HepG2 (cell line): ENCODE data around the gene ENPP7. TPM values are rescaled to one million over a fixed set of nuclear protein-coding genes. Genes with fewer than 3 reads are reported as not detected.

Experiments
- GATA4 ChIP-seq: sonication (generic); IDR thresholded peaks from 2 replicates; pipeline ENCODE4 v1.6.1; 2016; ENCODE audit warnings: antibody characterized with exemption, low read depth, borderline replicate concordance
- HDAC2 ChIP-seq: sonication (generic); formaldehyde crosslinking; IDR thresholded peaks from 2 replicates; pipeline ENCODE4 v1.4.0; 2020; ENCODE audit warnings: missing genetic modification reagents
- HOXA3 ChIP-seq: sonication (generic); formaldehyde crosslinking; IDR thresholded peaks from 2 replicates; pipeline ENCODE4 v1.5.0; 2020; ENCODE audit warnings: missing genetic modification reagents
- IRF2 ChIP-seq: IDR thresholded peaks from 2 replicates; pipeline ENCODE4 v1.6.1; 2018; ENCODE audit warnings: missing genetic modification reagents, missing compliant biosample characterization
- MATR3 ChIP-seq: sonication (generic); formaldehyde crosslinking; IDR thresholded peaks from 2 replicates; pipeline ENCODE4 v1.4.0; 2020; ENCODE audit warnings: missing genetic modification reagents
- PATZ1 ChIP-seq: sonication (generic); formaldehyde crosslinking; IDR thresholded peaks from 2 replicates; pipeline ENCODE4 v1.4.0; 2020; ENCODE audit warnings: missing genetic modification reagents
- RFX1 ChIP-seq: fragments of 450-650 bp; IDR thresholded peaks from 2 replicates; pipeline ENCODE4 v1.6.1; 2017
- SOX5 ChIP-seq: IDR thresholded peaks from 2 replicates; pipeline ENCODE4 v1.6.1; 2016; ENCODE audit warnings: borderline replicate concordance
- ZBTB7B ChIP-seq: sonication (generic); formaldehyde crosslinking; IDR thresholded peaks from 2 replicates; pipeline ENCODE4 v1.4.0; 2020; ENCODE audit warnings: missing genetic modification reagents
- ZFX ChIP-seq: sonication (generic); formaldehyde crosslinking; IDR thresholded peaks from 2 replicates; pipeline ENCODE4 v1.4.0; 2020; ENCODE audit warnings: mild to moderate bottlenecking, low read depth, missing genetic modification reagents, moderate library complexity
- ZNF614 ChIP-seq: IDR thresholded peaks from 2 replicates; pipeline ENCODE4 v1.6.1; 2018; ENCODE audit warnings: missing biosample characterization, missing genetic modification reagents, inconsistent platforms, borderline replicate concordance
- ZNF644 ChIP-seq: IDR thresholded peaks from 2 replicates; pipeline ENCODE4 v1.6.1; 2016; ENCODE audit warnings: low read depth
- polyA plus RNA-seq, 8 experiments: library from polyadenylated mRNA; depleted of rRNA in 3 of 8; stranded (reverse) in 7 of 8; unstranded in 1 of 8; fragments of >200 nt; fragmentation: Illumina TruSeq in 4 of 8; extraction: Trizol in 4 of 8; gene quantifications; 2 replicates each; pipeline versions ENCODE4 v1.2.1 to v1.2.3, GENCODE V29; 2011 to 2016; ENCODE audit warnings: low read depth in 4 of 8, missing spikeins in 1 of 8, mixed read lengths in 1 of 8; ENCODE audit not compliant: insufficient read depth in 1 of 8
- total RNA-seq, 5 experiments: library from RNA; depleted of rRNA; stranded (reverse); fragments of >200 nt; fragmentation: Illumina TruSeq; extraction: Trizol; gene quantifications; 2 replicates each; pipeline ENCODE4 v1.2.3, GENCODE V29; 2016; ENCODE audit warnings: low read depth in 1 of 5
- TF ChIP-seq, protein P1 (sequence below): sonication (generic); formaldehyde crosslinking; IDR thresholded peaks from 2 replicates; pipeline ENCODE4 v1.4.0; 2020; ENCODE audit warnings: missing genetic modification reagents
- TF ChIP-seq, protein P2 (sequence below): sonication (generic); formaldehyde crosslinking; IDR thresholded peaks from 2 replicates; pipeline ENCODE4 v1.8.0; 2022; ENCODE audit warnings: mild to moderate bottlenecking, missing genetic modification reagents, moderate library complexity
- TF ChIP-seq, protein P3 (sequence below): IDR thresholded peaks from 2 replicates; pipeline ENCODE4 v1.6.1; 2016
- TF ChIP-seq, protein P4 (sequence below): sonication (generic); IDR thresholded peaks from 2 replicates; pipeline ENCODE4 v1.6.1; 2016; ENCODE audit warnings: low read depth, borderline replicate concordance
- TF ChIP-seq, protein P5 (sequence below): sonication (generic); formaldehyde crosslinking; IDR thresholded peaks from 2 replicates; pipeline ENCODE4 v1.4.0; 2020; ENCODE audit warnings: missing genetic modification reagents

ENPP7 gene
- total and polyA plus RNA-seq, 2 of the 13 experiments (the other 11 are each of a cell fraction or from before 2014, with no cell fraction given): 1.1 to 2.2 TPM

GRCh38 chr17:79721993-79722671 lies 8.6 kb upstream of the ENPP7 start (continued):
- TF ChIP-seq, protein P1, sequence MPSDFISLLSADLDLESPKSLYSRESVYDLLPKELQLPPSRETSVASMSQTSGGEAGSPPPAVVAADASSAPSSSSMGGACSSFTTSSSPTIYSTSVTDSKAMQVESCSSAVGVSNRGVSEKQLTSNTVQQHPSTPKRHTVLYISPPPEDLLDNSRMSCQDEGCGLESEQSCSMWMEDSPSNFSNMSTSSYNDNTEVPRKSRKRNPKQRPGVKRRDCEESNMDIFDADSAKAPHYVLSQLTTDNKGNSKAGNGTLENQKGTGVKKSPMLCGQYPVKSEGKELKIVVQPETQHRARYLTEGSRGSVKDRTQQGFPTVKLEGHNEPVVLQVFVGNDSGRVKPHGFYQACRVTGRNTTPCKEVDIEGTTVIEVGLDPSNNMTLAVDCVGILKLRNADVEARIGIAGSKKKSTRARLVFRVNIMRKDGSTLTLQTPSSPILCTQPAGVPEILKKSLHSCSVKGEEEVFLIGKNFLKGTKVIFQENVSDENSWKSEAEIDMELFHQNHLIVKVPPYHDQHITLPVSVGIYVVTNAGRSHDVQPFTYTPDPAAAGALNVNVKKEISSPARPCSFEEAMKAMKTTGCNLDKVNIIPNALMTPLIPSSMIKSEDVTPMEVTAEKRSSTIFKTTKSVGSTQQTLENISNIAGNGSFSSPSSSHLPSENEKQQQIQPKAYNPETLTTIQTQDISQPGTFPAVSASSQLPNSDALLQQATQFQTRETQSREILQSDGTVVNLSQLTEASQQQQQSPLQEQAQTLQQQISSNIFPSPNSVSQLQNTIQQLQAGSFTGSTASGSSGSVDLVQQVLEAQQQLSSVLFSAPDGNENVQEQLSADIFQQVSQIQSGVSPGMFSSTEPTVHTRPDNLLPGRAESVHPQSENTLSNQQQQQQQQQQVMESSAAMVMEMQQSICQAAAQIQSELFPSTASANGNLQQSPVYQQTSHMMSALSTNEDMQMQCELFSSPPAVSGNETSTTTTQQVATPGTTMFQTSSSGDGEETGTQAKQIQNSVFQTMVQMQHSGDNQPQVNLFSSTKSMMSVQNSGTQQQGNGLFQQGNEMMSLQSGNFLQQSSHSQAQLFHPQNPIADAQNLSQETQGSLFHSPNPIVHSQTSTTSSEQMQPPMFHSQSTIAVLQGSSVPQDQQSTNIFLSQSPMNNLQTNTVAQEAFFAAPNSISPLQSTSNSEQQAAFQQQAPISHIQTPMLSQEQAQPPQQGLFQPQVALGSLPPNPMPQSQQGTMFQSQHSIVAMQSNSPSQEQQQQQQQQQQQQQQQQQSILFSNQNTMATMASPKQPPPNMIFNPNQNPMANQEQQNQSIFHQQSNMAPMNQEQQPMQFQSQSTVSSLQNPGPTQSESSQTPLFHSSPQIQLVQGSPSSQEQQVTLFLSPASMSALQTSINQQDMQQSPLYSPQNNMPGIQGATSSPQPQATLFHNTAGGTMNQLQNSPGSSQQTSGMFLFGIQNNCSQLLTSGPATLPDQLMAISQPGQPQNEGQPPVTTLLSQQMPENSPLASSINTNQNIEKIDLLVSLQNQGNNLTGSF: 0 out of 2 replicates have a peak, but pooled peaks have one; percentile 36
- TF ChIP-seq ZFX (CRISPR knock-in tag) (peak; percentile 79), HOXA3 (CRISPR knock-in tag) (peak; percentile 47; the same call in 1 of the 2 replicates), IRF2 (peak; percentile 58; the same call in 1 of the 2 replicates), ZBTB7B (CRISPR knock-in tag) (peak; percentile 76), PATZ1 (CRISPR knock-in tag) (peak; percentile 62; the same call in 1 of the 2 replicates), GATA4 (no peak), SOX5 (CRISPR knock-in tag) (peak; percentile 78; the same call in 1 of the 2 replicates), HDAC2 (peak; percentile 59; the same call in 1 of the 2 replicates), ZNF614 (CRISPR knock-in tag) (0 out of 2 replicates have a peak, but pooled peaks have one; percentile 52), ZNF644 (CRISPR knock-in tag) (no peak), MATR3 (CRISPR knock-in tag) (no peak), RFX1 (no peak)
- TF ChIP-seq, protein P2, sequence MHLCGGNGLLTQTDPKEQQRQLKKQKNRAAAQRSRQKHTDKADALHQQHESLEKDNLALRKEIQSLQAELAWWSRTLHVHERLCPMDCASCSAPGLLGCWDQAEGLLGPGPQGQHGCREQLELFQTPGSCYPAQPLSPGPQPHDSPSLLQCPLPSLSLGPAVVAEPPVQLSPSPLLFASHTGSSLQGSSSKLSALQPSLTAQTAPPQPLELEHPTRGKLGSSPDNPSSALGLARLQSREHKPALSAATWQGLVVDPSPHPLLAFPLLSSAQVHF (CRISPR knock-in tag): no peak
- TF ChIP-seq, protein P3, sequence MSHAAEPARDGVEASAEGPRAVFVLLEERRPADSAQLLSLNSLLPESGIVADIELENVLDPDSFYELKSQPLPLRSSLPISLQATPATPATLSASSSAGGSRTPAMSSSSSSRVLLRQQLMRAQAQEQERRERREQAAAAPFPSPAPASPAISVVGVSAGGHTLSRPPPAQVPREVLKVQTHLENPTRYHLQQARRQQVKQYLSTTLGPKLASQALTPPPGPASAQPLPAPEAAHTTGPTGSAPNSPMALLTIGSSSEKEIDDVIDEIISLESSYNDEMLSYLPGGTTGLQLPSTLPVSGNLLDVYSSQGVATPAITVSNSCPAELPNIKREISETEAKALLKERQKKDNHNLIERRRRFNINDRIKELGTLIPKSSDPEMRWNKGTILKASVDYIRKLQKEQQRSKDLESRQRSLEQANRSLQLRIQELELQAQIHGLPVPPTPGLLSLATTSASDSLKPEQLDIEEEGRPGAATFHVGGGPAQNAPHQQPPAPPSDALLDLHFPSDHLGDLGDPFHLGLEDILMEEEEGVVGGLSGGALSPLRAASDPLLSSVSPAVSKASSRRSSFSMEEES (CRISPR knock-in tag): no peak
- TF ChIP-seq, protein P4, sequence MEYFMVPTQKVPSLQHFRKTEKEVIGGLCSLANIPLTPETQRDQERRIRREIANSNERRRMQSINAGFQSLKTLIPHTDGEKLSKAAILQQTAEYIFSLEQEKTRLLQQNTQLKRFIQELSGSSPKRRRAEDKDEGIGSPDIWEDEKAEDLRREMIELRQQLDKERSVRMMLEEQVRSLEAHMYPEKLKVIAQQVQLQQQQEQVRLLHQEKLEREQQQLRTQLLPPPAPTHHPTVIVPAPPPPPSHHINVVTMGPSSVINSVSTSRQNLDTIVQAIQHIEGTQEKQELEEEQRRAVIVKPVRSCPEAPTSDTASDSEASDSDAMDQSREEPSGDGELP: peak; percentile 89; the same call in 1 of the 2 replicates
- TF ChIP-seq, protein P5, sequence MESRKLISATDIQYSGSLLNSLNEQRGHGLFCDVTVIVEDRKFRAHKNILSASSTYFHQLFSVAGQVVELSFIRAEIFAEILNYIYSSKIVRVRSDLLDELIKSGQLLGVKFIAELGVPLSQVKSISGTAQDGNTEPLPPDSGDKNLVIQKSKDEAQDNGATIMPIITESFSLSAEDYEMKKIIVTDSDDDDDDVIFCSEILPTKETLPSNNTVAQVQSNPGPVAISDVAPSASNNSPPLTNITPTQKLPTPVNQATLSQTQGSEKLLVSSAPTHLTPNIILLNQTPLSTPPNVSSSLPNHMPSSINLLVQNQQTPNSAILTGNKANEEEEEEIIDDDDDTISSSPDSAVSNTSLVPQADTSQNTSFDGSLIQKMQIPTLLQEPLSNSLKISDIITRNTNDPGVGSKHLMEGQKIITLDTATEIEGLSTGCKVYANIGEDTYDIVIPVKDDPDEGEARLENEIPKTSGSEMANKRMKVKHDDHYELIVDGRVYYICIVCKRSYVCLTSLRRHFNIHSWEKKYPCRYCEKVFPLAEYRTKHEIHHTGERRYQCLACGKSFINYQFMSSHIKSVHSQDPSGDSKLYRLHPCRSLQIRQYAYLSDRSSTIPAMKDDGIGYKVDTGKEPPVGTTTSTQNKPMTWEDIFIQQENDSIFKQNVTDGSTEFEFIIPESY: peak; percentile 12; the same call in 1 of the 2 replicates
